Esophagus mucosa (tissue), 1 donor: ENCODE data around the gene NDUFA12. TPM values are rescaled to one million over a fixed set of nuclear protein-coding genes. Genes with fewer than 3 reads are reported as not detected.
"Not testable (repeated sequence)": the region's sequence is repeated elsewhere in the genome, so short reads cannot be mapped to it uniquely, and the experiment has no call there.

ENCODE experiments used
- ATAC-seq: fragments of 200-7000 bp; cut with Tn5 transposase; one replicate; pipeline ENCODE4 v1.9.1; 2020
- total RNA-seq: library from RNA; stranded (reverse); gene quantifications from one replicate; pipeline ENCODE4 v1.2.4, GENCODE V29; 2023
- donor health status: DM: yes; HTN: yes; CAD: no.

NDUFA12 gene
- total RNA-seq, result 91.3 TPM

- ATAC-seq, result peak; percentile 99
Observed at GRCh38 chr12:95003213-95003920, at the start of gene NDUFA12. Gene NDUFA12 (minus strand): TSS chr12:95003697. CDS start chr12:95003680, 17 bp downstream.

- no peak for ATAC-seq
Observed at GRCh38 chr12:95051241-95051640, 47.7 kb upstream of the NDUFA12 start.

DNA sequence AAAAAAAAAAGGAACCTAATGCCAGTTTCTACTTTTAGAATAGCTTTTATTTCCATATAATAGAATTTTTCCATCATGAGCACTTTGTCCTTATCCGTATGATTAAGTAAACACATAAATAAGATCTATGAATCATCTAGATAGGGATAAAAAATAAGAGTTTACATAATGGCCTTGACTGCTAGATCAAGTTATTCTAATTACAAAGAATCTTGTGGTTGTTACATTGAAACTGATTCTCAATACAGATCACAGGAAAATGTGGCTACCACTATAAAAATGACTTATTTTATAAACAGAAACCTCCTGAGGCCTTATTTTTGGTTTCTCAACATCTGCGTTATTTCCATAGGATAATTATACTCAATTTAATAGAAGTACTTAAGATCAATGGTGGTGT, 34.4 kb upstream of the NDUFA12 start:
- ATAC-seq, result no peak

GRCh38 chr12:95034750-95035149, 31.3 kb upstream of the NDUFA12 start:
- ATAC-seq, result no peak

DNA sequence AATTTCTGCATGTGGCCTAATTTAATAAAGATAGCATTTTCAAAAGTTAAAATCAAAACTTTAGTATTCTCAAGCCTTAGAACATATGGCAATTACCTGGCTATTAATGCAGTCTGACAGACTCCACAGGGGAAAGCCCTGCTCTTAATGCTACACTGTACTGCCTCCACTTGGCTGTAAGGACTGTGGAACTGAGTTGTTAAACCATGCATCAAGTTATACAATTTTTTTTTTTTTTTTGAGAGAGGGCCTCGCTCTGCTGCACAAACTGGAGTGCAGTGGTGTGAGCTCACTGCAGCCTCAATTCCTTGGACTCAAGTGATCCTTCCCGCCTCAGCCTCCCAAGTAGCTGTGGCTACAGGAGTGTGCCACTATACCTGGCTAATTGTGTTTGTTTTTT, 19.0 kb upstream of the NDUFA12 start:
- ATAC-seq, result no peak

DNA sequence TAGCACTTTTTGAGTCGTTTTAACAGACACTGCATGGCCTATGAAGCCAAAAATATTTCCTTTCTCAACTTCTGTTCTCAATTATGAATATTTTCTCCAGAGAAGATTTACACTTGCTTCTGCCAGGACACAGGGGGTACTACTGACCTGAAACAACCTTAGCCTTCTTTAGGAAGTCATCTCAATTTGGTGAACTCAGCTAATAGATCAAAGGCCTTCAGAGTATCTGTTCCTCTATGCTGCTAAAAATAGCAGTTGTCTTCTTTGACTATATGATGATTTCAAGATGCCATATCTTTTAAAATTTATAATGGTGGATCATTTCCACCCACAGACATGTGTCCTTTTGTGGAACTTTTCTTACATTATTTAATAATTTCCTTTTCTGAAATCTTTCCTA, 14.0 kb upstream of the NDUFA12 start:
- ATAC-seq, result no peak

GRCh38 chr12:95016120-95016519, 12.6 kb upstream of the NDUFA12 start:
- ATAC-seq, result no peak

DNA sequence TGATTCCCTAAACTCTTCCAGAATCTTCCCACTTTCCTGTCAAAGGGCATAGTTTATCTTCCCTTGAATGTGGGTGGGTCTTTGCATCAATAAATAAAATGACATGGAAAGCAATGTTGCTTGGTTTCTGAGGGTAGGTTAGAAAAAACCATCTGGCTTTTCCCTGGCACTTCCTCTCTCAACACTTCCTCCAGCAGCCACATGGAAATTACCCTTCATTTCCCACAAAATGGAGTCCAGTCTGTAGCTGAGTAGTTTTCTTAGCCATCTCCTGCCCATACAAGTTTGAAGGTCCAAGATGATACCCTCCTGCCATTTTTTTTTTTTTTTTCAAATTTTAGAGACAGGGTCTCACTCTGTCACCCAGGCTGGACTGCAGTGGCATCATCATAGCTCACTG, 11.1 kb upstream of the NDUFA12 start:
- no peak for ATAC-seq

GRCh38 chr12:95006206-95006605, 2.7 kb upstream of the NDUFA12 start:
- ATAC-seq, result no peak

DNA sequence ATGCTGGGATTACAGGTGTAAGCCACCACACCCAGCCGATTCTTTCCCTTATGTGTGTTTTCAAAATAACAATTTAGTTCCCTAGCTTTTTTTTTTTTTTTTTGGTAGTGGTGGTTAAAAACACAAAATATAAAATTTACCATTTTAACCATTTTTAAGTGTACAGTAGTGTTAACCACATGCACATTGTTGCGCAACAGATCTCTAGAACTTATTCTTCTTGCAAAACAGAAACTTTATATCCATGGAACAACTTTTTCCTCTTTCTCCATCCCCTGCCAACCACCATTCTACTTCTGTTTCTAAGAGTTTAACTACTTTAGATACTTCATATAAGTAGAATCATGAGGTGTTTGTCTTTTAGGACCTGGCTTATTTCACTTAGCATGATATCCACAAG, 1.1 kb upstream of the NDUFA12 start:
- ATAC-seq, result no peak

DNA sequence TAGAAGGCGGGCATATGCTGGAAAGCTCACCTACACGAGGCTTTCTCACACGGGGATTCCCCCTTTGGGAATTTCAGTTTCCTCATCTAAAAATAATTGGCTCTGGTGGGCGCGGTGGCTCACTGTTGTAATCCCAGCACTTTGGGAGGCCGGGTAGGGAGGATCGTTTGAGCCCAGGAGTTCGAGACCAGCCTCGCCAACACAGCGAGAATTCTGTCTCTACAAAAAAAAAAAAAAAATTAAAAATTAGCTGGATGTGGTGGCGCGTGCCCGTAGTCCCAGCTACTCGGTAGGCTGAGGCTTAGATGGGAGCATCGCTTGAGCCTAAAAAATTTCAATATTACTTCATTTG, 400 bp upstream of the NDUFA12 start:
- ATAC-seq, result peak; percentile 16

- ATAC-seq, result no peak
Observed at GRCh38 chr12:95002754-95003153, 743 bp downstream of the NDUFA12 start.

DNA sequence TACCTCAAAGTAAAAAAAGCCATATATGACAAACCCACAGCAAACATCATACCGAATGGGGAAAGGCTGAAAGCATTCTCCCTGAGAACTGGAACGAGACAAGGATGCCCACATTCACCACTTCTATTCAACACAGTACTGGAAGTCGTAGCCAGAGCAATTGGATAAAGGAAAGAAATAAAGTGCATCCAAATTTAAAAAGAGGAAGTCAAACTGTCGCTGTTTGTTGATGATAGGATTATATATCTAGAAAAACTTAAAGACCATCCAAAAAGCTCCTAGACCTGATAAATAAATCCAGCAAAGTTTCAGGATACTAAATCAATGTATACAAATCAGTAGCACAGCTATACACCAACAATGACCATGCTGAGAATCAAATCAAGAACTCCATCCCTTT, 5.2 kb downstream of the NDUFA12 start:
- no peak for ATAC-seq

DNA sequence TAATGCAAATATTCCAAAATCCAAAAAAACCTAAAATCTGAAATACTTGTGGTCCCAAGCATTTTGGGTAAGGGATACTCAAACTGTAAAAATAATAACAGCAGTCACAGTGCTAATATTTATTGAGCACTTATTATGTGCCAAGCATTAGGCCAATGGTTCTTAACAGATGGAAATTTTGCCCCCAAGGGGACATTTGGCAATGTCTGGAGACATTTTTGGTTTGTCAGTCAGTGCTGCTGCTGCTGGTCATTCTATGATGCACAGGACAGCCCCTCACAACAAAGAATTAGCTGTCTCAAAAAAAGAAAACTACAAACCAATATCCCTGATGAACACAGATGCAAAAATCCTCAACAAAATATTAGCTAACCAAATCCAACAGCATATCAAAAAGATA, 5.8 kb downstream of the NDUFA12 start:
- no peak for ATAC-seq

- no peak for ATAC-seq
Observed at GRCh38 chr12:94997061-94997460, 6.4 kb downstream of the NDUFA12 start.

- ATAC-seq, result peak; percentile 83
Observed at GRCh38 chr12:94994312-94994711, 9.2 kb downstream of the NDUFA12 start.

DNA sequence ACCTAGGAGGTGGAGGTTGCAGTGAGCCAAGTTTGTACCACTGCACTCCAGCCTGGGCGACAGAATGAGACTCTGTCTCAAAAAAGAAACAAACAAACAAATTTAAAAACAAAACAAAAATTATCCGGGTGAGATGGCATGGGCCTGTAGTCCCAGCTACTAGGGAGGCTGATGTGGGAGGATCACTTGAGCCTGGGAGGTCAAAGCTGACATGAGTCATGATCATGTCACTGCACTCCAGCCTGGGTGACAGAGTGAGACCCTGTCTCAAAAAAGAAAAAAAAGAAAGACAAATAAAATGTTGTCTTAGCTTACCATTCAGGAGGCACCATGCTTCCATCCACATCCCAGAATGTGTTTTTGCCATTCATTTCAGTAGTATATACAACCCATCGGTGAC, 9.6 kb downstream of the NDUFA12 start:
- not testable (repeated sequence) for ATAC-seq

GRCh38 chr12:94990222-94990621, 13.3 kb downstream of the NDUFA12 start:
- ATAC-seq, result no peak

- no peak for ATAC-seq
Observed at GRCh38 chr12:94988471-94988870, 15.0 kb downstream of the NDUFA12 start.

GRCh38 chr12:94987801-94988200, 15.7 kb downstream of the NDUFA12 start:
- no peak for ATAC-seq

DNA sequence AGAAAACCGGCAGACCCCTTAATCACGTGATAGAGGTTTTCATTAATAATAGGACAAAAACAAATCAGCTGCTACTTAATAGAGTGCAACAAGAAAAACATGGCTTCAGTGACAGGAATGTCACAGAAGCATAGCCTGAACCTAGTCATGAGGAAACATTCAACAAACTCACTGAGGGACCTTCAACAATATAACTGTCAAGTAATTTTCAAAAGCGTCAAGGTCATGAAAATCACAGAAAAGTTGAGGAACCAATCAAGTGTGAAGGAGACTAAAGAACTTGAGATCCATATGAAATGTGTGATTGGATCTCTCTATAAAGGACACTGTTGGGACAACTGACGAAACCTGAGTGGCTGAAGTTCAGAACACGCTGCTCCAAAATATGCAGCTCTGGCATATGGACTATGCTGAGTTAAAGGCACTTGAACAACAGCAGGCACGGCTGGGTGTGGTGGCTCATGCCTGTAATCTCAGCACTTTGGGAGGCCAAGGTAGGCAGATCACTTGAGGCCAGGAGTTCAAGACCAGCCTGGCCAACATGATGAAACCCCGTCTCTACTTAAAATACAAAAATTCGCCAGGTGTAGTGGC, 16.3 kb downstream of the NDUFA12 start:
- no peak for ATAC-seq

DNA sequence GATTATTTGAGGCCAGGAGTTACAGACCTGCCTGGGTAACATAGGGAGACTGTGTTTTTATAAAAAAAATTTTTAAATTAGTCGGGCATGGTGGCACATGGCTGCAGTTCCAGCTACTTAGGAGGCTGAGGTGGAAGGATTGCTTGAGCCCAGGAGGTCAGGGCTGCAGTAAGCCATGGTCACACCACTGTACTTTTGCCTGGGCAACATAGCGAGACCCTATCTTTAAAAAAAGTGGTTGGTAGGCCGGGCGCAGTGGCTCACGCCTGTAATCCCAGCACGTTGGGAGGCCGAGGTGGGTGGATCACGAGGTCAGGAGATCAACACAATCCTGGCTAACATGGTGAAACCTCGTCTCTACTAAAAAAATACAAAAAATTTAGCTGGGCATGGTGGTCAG, 18.4 kb downstream of the NDUFA12 start:
- ATAC-seq, result not testable (repeated sequence)

DNA sequence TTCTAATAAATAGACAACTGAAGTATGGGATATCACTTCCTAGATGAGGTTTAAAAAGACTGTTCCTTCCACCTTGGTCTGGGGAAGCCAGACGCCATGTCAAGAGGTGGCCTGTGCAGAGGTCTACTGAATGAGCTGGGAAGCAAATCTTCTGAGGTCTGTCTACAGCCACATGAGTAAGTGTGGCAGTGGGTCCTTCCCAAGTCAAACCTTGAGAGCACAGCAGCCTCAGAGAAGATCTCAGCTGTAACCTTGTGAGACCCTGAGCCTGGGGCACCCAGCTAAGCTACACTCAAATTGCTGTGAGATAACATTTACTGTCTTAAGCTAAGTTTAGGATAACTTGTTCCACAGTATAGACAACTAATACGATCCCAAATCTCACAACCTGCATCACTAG, 20.2 kb downstream of the NDUFA12 start:
- ATAC-seq, result no peak

- ATAC-seq, result peak; percentile 22
Observed at GRCh38 chr12:94982456-94982855, 21.0 kb downstream of the NDUFA12 start.

GRCh38 chr12:94980577-94980976, 22.9 kb downstream of the NDUFA12 start:
- ATAC-seq, result no peak
